GM18907 (cell line): Measurements from ENCODE around the gene RALGAPA1.

Source experiments
- ATAC-seq: cut with Tn5 transposase; IDR thresholded peaks from one replicate; pipeline ENCODE4 v1.9.1; 2021; ENCODE audit warnings: mild to moderate bottlenecking, moderate library complexity; ENCODE audit not compliant: unreplicated experiment

RALGAPA1 gene

GRCh38 chr14:35499180-35499579, 309.9 kb downstream of the RALGAPA1 start:
- no peak for ATAC-seq

GRCh38 chr14:35495278-35495677, 313.8 kb downstream of the RALGAPA1 start:
- ATAC-seq = no peak

GRCh38 chr14:35492569-35493014, 316.5 kb downstream of the RALGAPA1 start:
- ATAC-seq = no peak
